Tibial artery (tissue), 4 donors: Measurements from ENCODE around the gene GRIK4.

ENCODE experiments used
- DNase-seq, 2 donors: peaks; one replicate each; pipeline ENCODE4 v3.0.0-alpha.2; 2019
- H3K27ac ChIP-seq, 2 donors: fragments of 200-600 bp; sonication (generic) in 1 of 2; 1 replicate in 1 of 2; 2 replicates in 1 of 2; pipeline ENCODE4 v1.5.1; 2018 to 2019; ENCODE audit warnings: mild to moderate bottlenecking in 1 of 2
- H3K27me3 ChIP-seq, 2 donors: fragments of 200-600 bp; sonication (generic) in 1 of 2; one replicate each; pipeline versions ENCODE4 v1.5.1 to v1.6.0; 2016 to 2019
- H3K36me3 ChIP-seq, 3 donors: fragments of 200-600 bp; sonication (generic) in 2 of 3; one replicate each; pipeline ENCODE4 v1.5.1; 2016 to 2019; ENCODE audit warnings: mild to moderate bottlenecking in 2 of 3
- H3K4me1 ChIP-seq, 4 donors: fragments of 200-600 bp; sonication (generic) in 2 of 4; 1 replicate in 3 of 4; 2 replicates in 1 of 4; pipeline ENCODE4 v1.5.1; 2016 to 2019
- H3K4me3 ChIP-seq, 2 donors: fragments of 200-600 bp; sonication (generic) in 1 of 2; 1 replicate in 1 of 2; 2 replicates in 1 of 2; pipeline ENCODE4 v1.5.1; 2018 to 2019; ENCODE audit warnings: mild to moderate bottlenecking in 2 of 2
- H3K9me3 ChIP-seq, 3 donors: fragments of 200-600 bp; sonication (generic) in 1 of 3; one replicate each; pipeline ENCODE4 v1.5.1; 2016 to 2019
- intact Hi-C: fragments of 100-400 bp; cut with DNase I; formaldehyde crosslinking; loops from one replicate; pipeline ENCODE4 v1.15.0; 2023; ENCODE audit warnings: low total_unique reads
- TF ChIP-seq, protein P1 (sequence below), 2 experiments: fragments of 200-600 bp in 1 of 2; fragments of 450-650 bp in 1 of 2; IDR thresholded peaks; one replicate each; pipeline ENCODE4 v1.5.1; 2017 to 2019; ENCODE audit warnings: antibody characterized with exemption in 2 of 2, mild to moderate bottlenecking in 1 of 2, moderate library complexity in 1 of 2

Gene GRIK4

DNA sequence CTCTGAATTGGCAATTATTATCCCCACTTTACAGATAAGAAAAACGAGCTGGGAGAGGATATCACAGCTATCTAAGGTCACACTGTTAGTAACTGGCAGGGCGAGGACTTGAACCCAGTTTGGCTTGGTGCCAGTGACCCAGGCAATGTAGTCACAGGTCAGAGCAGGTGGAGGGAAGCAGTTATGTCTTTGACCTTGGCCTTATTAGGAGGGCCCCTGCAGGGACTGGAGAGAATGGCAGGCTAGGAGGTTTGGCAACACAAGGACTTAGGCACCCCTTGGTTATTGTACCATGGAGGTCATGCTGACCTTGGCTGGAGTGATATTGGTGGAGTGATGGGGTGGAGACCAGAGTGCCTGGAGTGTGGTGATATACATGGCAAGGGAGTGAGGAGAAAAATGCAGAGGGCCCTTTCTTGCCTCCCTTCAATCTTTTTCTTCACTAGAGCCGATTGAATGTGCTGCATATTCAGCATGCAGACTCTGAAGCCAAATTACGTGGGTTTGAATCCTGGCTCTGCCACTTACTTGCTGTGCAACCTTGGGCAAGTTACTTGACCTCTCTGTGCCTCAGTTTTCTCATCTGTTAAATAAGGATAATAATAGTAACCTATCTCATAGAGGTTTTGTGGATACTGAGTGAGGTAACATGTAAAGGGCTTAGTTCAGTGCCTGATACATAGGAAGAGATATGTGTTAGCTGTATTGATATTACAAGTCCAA is 419.7 kb downstream of the GRIK4 start:
- H3K4me1 ChIP-seq, result no peaks in the 10 kb centered on the region
- no peaks in the 10 kb centered on the region for H3K36me3 ChIP-seq
- intact Hi-C loops, result no loop called here
- H3K4me3 ChIP-seq, result no peak overlapping the region
- H3K9me3 ChIP-seq, result no peaks in the 10 kb centered on the region
- DNase-seq, result no peak
- TF ChIP-seq, protein P1, sequence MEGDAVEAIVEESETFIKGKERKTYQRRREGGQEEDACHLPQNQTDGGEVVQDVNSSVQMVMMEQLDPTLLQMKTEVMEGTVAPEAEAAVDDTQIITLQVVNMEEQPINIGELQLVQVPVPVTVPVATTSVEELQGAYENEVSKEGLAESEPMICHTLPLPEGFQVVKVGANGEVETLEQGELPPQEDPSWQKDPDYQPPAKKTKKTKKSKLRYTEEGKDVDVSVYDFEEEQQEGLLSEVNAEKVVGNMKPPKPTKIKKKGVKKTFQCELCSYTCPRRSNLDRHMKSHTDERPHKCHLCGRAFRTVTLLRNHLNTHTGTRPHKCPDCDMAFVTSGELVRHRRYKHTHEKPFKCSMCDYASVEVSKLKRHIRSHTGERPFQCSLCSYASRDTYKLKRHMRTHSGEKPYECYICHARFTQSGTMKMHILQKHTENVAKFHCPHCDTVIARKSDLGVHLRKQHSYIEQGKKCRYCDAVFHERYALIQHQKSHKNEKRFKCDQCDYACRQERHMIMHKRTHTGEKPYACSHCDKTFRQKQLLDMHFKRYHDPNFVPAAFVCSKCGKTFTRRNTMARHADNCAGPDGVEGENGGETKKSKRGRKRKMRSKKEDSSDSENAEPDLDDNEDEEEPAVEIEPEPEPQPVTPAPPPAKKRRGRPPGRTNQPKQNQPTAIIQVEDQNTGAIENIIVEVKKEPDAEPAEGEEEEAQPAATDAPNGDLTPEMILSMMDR (IDR thresholded peaks at IDR 0.05), result no peak
- peaks cover 0 to 28% of the 10 kb centered on the region in 2 donors for H3K27me3 ChIP-seq
- H3K27ac ChIP-seq, result no peak overlapping the region

DNA sequence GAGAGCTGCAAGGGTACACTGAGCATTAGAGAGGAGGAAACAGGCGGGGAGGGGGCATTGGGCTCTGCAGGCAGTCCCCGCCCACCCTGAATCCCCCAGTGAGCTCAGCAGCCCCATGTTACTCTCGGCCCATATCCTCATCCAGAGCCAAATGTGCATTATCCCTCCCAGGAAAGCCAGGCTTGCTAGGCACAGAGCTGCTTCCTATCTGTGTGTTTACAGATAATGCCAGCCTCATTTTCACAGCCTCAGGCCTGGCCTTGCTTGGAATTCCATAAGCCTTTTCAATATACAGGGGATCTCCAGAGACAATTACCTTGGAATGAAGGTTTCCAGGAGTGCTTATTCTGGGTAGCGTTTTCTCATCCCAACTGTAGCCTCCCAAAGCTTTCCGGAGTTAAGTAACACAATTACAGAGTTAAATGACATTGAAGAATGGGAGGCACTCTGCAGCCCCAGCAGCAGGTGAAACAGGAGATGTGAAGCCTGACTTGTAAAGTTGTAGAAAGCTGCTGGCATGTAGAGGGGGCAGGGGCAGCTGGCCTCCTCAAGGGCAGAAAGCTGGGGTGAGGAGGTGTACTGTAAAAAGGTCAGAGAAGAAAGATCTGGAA is 420.9 kb downstream of the GRIK4 start:
- Histone ChIP-seq H3K27ac (no peak overlapping the region), H3K9me3 (no peaks in the 10 kb centered on the region), H3K27me3 (peaks cover 0 to 28% of the 10 kb centered on the region in 2 donors), H3K4me3 (no peak overlapping the region), H3K4me1 (no peaks in the 10 kb centered on the region), H3K36me3 (no peaks in the 10 kb centered on the region)
- intact Hi-C loops, result no loop called here
- no peak for DNase-seq
- TF ChIP-seq, protein P1 (IDR thresholded peaks at IDR 0.05), result no peak

DNA sequence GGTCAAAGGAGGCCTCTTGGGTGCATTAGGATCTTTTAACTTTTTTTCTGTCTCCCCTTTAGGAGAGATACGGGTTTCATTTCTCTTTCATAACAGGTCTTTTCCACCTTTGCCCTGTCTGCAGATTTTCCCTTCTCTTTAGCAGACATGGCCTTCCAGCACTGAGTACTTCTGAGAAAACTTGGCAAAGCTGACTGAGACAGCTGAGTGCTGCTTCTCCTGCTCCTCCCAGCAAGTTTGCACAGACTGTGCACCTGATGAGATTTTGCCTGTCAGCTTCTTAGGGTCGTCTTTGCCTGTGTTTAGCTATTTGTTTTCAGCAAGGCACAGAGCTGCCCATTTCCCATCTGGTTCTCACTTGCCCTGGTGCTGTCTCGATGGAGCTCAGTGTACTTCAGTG is 424.8 kb downstream of the GRIK4 start:
- H3K27ac ChIP-seq, result no peak overlapping the region
- H3K4me3 ChIP-seq, result no peak overlapping the region
- DNase-seq, result no peak
- intact Hi-C loops, result no loop called here
- no peaks in the 10 kb centered on the region for H3K9me3 ChIP-seq
- H3K36me3 ChIP-seq, result no peaks in the 10 kb centered on the region
- peaks cover 0 to 49% of the 10 kb centered on the region in 2 donors for H3K27me3 ChIP-seq
- H3K4me1 ChIP-seq, result no peaks in the 10 kb centered on the region
- TF ChIP-seq, protein P1 (IDR thresholded peaks at IDR 0.05), result no peak

DNA sequence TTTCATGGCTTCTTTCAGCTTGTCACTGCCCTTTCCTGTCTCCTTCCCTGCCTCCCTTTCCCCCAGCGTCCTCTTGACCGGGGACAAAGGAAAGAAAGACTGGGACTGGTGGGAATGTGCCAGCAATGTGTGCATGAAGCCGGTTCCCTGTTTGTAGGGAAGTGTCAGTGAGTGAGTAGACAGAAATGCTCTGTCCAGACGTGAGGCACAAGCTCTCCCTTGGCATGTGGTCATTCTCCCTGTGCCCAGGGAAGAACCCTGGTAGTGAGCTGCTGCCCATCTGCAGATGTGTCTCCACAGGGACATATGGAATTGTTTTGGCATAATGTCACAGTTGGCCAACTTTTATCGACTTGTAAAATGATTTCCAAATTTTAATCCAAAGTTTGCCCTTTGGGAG is 426.0 kb downstream of the GRIK4 start:
- Histone ChIP-seq H3K27me3 (peaks cover 0 to 40% of the 10 kb centered on the region in 2 donors), H3K27ac (no peak overlapping the region), H3K4me3 (no peak overlapping the region), H3K4me1 (no peaks in the 10 kb centered on the region), H3K9me3 (no peaks in the 10 kb centered on the region), H3K36me3 (no peaks in the 10 kb centered on the region)
- TF ChIP-seq, protein P1 (IDR thresholded peaks at IDR 0.05), result no peak
- intact Hi-C loops, result no loop called here
- no peak for DNase-seq

DNA sequence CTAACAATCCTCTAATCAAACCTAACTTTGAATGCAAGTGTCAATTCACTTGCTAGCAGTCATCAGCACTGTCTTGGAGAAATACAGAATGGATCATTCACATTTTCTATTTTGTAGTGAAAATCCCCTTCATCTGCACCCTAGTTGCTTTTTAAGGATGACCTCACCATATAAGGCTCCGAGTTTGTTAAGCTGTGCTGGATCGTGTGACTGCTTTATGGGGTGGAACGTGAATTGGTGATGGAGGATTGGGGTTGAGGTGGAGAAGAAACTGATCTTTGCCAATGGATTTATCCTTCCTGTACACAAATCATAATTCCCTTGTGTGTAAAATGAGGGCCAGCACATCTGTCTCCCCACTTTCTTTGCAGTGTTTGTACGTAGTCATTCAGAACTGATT is 426.7 kb downstream of the GRIK4 start:
- Histone ChIP-seq H3K4me1 (no peaks in the 10 kb centered on the region), H3K27me3 (peaks cover 0 to 32% of the 10 kb centered on the region in 2 donors), H3K27ac (no peak overlapping the region), H3K36me3 (no peaks in the 10 kb centered on the region), H3K4me3 (no peak overlapping the region), H3K9me3 (no peaks in the 10 kb centered on the region)
- intact Hi-C loops, result no loop called here
- TF ChIP-seq, protein P1 (IDR thresholded peaks at IDR 0.05), result no peak
- DNase-seq, result no peak
